K562 (cell line): ENCODE measurements around the gene PSMD8. TPM values are rescaled to one million over a fixed set of nuclear protein-coding genes. Genes with fewer than 3 reads are reported as not detected.

Experiments used
- ATAC-seq: fragments of 200-7000 bp; cut with Tn5 transposase; 3 replicates; pipeline ENCODE4 v1.9.1; 2020; ENCODE audit warnings: moderate library complexity
- BruUV-seq: library from RNA; stranded (reverse); fragments of 400-500 nt; replicated peaks from 2 replicates; lab custom pipeline; 2021; lab: Mats Ljungman, UMichigan
- CTCF ChIA-PET: fragments of 300-600 bp; formaldehyde crosslinking; extraction: SDS; loops from one replicate; lab custom pipeline; 2021; ENCODE audit warnings: low intra/inter-chr PET ratio; lab: Yijun Ruan, JAX
- POLR2A ChIA-PET: fragments of 300-600, 350-650 bp; sonication (Branson Sonifier 250); formaldehyde crosslinking; extraction: SDS; loops from one replicate; lab custom pipeline; 2021; ENCODE audit warnings: antibody characterized with exemption, inconsistent platforms; lab: Yijun Ruan, JAX
- DNase-seq, 4 experiments: peaks; one replicate each; pipeline versions ENCODE4 v3.0.0 to v3.0.0-alpha.2; 2011 to 2018; ENCODE audit warnings: low spot score in 3 of 4, mixed read lengths in 3 of 4; ENCODE audit errors: extremely low read depth in 1 of 4
- FAIRE-seq: peaks from 2 replicates; lab custom pipeline; 2011; peaks lifted over from hg19 to GRCh38; lab: Jason Lieb, UNC
- H2AFZ ChIP-seq: 2 replicates; pipeline ENCODE4 v1.6.0; 2011; ENCODE audit warnings: low read depth, low read length, control low read depth, inconsistent platforms
- H3K27ac ChIP-seq: fragments of 200-600 bp; 3 replicates; pipeline ENCODE4 v1.8.0; 2011; ENCODE audit warnings: low read depth, mild to moderate bottlenecking, control low read depth, inconsistent platforms, low read length, moderate library complexity, mixed read lengths; ENCODE audit errors: extremely low read depth
- H3K27me3 ChIP-seq, 2 experiments: fragments of 300-600 bp in 1 of 2; 2 replicates in 1 of 2; 3 replicates in 1 of 2; pipeline versions ENCODE4 v1.6.0 to v1.8.0; 2011; ENCODE audit warnings: inconsistent platforms in 2 of 2, low read length in 2 of 2, mild to moderate bottlenecking in 1 of 2, mixed read lengths in 1 of 2, moderate library complexity in 1 of 2; ENCODE audit not compliant: control insufficient read depth in 2 of 2, insufficient read depth in 2 of 2
- H3K36me3 ChIP-seq: fragments of 300-600 bp; 3 replicates; pipeline ENCODE4 v1.8.0; 2011; ENCODE audit warnings: mild to moderate bottlenecking, low read length, inconsistent platforms; ENCODE audit not compliant: control insufficient read depth, insufficient read depth
- H3K4me1 ChIP-seq, 2 experiments: fragments of 200-600 bp in 1 of 2; replicated peaks in 1 of 2; 2 replicates in 1 of 2; 3 replicates in 1 of 2; pipeline versions ENCODE4 v1.5.1 to v1.8.0; 2011; ENCODE audit warnings: inconsistent platforms in 2 of 2, low read length in 2 of 2, mild to moderate bottlenecking in 1 of 2, mixed read lengths in 1 of 2, moderate library complexity in 1 of 2; ENCODE audit not compliant: control insufficient read depth in 2 of 2, insufficient read depth in 2 of 2
- H3K4me2 ChIP-seq: 2 replicates; pipeline ENCODE4 v1.6.1; 2011; ENCODE audit warnings: low read length, control low read depth, inconsistent platforms, mixed read lengths; ENCODE audit not compliant: insufficient read depth
- H3K4me3 ChIP-seq: fragments of 200-600 bp; sonication (generic), shearing (Covaris generic); 2 replicates; pipeline ENCODE4 v1.5.1; 2016; ENCODE audit warnings: control low read depth, inconsistent platforms
- H3K79me2 ChIP-seq: fragments of 200-600 bp; 3 replicates; pipeline ENCODE4 v1.8.0; 2011; ENCODE audit warnings: low read length, inconsistent platforms; ENCODE audit not compliant: control insufficient read depth, insufficient read depth
- H3K9ac ChIP-seq, 2 experiments: 2 replicates each; pipeline versions ENCODE4 v1.6.0 to v1.6.1; 2011; ENCODE audit warnings: low read depth in 2 of 2, low read length in 2 of 2, control low read depth in 1 of 2, inconsistent platforms in 1 of 2, mild to moderate bottlenecking in 1 of 2, mixed read lengths in 1 of 2; ENCODE audit not compliant: insufficient read depth in 1 of 2
- H3K9me1 ChIP-seq: one replicate; pipeline ENCODE4 v1.6.0; 2011; ENCODE audit warnings: inconsistent platforms, mild to moderate bottlenecking, low read length, moderate library complexity; ENCODE audit not compliant: control insufficient read depth, insufficient read depth
- H3K9me3 ChIP-seq: replicated peaks from 2 replicates; pipeline ENCODE4 v1.5.1; 2011; ENCODE audit warnings: low read depth, low read length, inconsistent platforms; ENCODE audit not compliant: control insufficient read depth, insufficient read depth
- H4K20me1 ChIP-seq: replicated peaks from 2 replicates; pipeline ENCODE4 v1.6.1; 2011; ENCODE audit warnings: low read length, inconsistent platforms, mixed read lengths; ENCODE audit not compliant: control insufficient read depth, insufficient read depth
- DIDO1 ChIP-seq: fragments of 450-650 bp; IDR thresholded peaks from 2 replicates; pipeline ENCODE4 v1.6.1; 2016; ENCODE audit warnings: low read depth, missing biosample characterization, missing genetic modification characterization
- ETV1 ChIP-seq: fragments of 450-650 bp; conservative IDR thresholded peaks from 2 replicates; pipeline ENCODE4 v1.6.1; 2016; ENCODE audit warnings: missing genetic modification characterization, control low read depth, low read depth, missing compliant biosample characterization
- FOXA3 ChIP-seq, 2 experiments: fragments of 450-650 bp in 1 of 2; sonication (generic) in 1 of 2; formaldehyde crosslinking; IDR thresholded peaks in 1 of 2; conservative IDR thresholded peaks in 1 of 2; 2 replicates each; pipeline versions ENCODE4 v1.4.0 to v1.8.0; 2020 to 2022; ENCODE audit warnings: mild to moderate bottlenecking in 2 of 2, missing genetic modification reagents in 1 of 2
- GTF2A2 ChIP-seq: IDR thresholded peaks from 2 replicates; pipeline ENCODE4 v1.6.1; 2016; ENCODE audit warnings: mild to moderate bottlenecking, missing genetic modification characterization, missing compliant biosample characterization
- MTF1 ChIP-seq: fragments of 250-450 bp; sonication (Bioruptor Pico); IDR thresholded peaks from 2 replicates; pipeline ENCODE4 v1.9.0; 2021; ENCODE audit warnings: moderate library complexity, mild to moderate bottlenecking, inconsistent platforms, borderline replicate concordance
- SLC30A9 ChIP-seq: fragments of 250-450 bp; sonication (Bioruptor Pico); IDR thresholded peaks from 2 replicates; pipeline ENCODE4 v1.8.0; 2022; ENCODE audit warnings: mild to moderate bottlenecking, moderate library complexity
- SMC3 ChIP-seq: conservative IDR thresholded peaks from 2 replicates; pipeline ENCODE4 v1.6.1; 2011; ENCODE audit warnings: low read depth, low read length, improper control_type of control experiment; ENCODE audit not compliant: insufficient read depth
- ZBED1 ChIP-seq: IDR thresholded peaks from 2 replicates; pipeline ENCODE4 v1.6.1; 2014
- ZBTB1 ChIP-seq: sonication (generic); formaldehyde crosslinking; IDR thresholded peaks from 2 replicates; pipeline ENCODE4 v1.8.1; 2023; ENCODE audit warnings: missing genetic modification reagents, low read depth, mild to moderate bottlenecking, borderline replicate concordance
- ZEB2 ChIP-seq: fragments of 450-650 bp; IDR thresholded peaks from 2 replicates; pipeline ENCODE4 v1.6.1; 2016
- ZNF124 ChIP-seq: sonication (generic); formaldehyde crosslinking; IDR thresholded peaks from 2 replicates; pipeline ENCODE4 v1.8.1; 2022; ENCODE audit warnings: missing genetic modification reagents
- WGBS: fragments of 100-300 bp; shearing (Covaris generic); methylation state at CpG from one replicate; pipeline ENCODE4 v1.1.6; 2016; ENCODE audit warnings: low coverage, mixed read lengths; ENCODE audit not compliant: insufficient coverage; ENCODE audit errors: missing lambda C conversion rate; 5-methylcytosine and 5-hydroxymethylcytosine counted together
- in situ Hi-C: fragments of 300-500 bp; cut with MboI; formaldehyde crosslinking; loops from 4 replicates; pipeline ENCODE4 v1.15.0; 2018; ENCODE audit warnings: inconsistent platforms, mixed read lengths
- intact Hi-C: fragments of 100-400 bp; cut with micrococcal nuclease; formaldehyde crosslinking; loops from 2 replicates; pipeline ENCODE4 v1.14.2; 2022
- polyA plus RNA-seq, 8 experiments: library from polyadenylated mRNA; depleted of rRNA in 4 of 8; stranded (reverse) in 5 of 8; unstranded in 3 of 8; fragments of >200 nt; fragmentation: Nextera tagmentation in 2 of 8; fragmentation: Illumina TruSeq in 1 of 8; extraction: Ambion mirVana in 2 of 8; extraction: Trizol in 1 of 8; gene quantifications; 2 replicates each; pipeline versions ENCODE4 v1.2.1 to v1.2.3, GENCODE V29; 2011 to 2014; ENCODE audit warnings: inconsistent platforms in 1 of 8, missing spikeins in 1 of 8
- total RNA-seq, 7 experiments: library from RNA; depleted of rRNA in 6 of 7; stranded (reverse); fragments of >200 nt in 6 of 7; fragmentation: Illumina TruSeq in 2 of 7; extraction: Trizol in 2 of 7; gene quantifications; 2 replicates each; pipeline versions ENCODE4 v1.2.1 to v1.2.3, GENCODE V29; 2011 to 2021; ENCODE audit warnings: low replicate concordance in 1 of 7
- TF ChIP-seq, protein P1 (sequence below): sonication (generic); formaldehyde crosslinking; IDR thresholded peaks from 2 replicates; pipeline ENCODE4 v1.8.1; 2023; ENCODE audit warnings: mild to moderate bottlenecking, missing genetic modification reagents
- TF ChIP-seq, protein P2 (sequence below), 3 experiments: IDR thresholded peaks in 2 of 3; conservative IDR thresholded peaks in 1 of 3; 2 replicates each; pipeline ENCODE4 v1.5.1; 2011 to 2012; ENCODE audit warnings: low read length in 3 of 3, mild to moderate bottlenecking in 3 of 3, control low read depth in 2 of 3, improper control_type of control experiment in 1 of 3, inconsistent platforms in 1 of 3, low read depth in 1 of 3, mixed read lengths in 1 of 3, moderate library complexity in 1 of 3; ENCODE audit not compliant: insufficient read depth in 2 of 3

Gene PSMD8
- total and polyA plus RNA-seq, 9 of the 15 experiments (the other 6 are each of a cell fraction or from before 2014, with no cell fraction given): 130 to 583 (median 315) TPM

DNA sequence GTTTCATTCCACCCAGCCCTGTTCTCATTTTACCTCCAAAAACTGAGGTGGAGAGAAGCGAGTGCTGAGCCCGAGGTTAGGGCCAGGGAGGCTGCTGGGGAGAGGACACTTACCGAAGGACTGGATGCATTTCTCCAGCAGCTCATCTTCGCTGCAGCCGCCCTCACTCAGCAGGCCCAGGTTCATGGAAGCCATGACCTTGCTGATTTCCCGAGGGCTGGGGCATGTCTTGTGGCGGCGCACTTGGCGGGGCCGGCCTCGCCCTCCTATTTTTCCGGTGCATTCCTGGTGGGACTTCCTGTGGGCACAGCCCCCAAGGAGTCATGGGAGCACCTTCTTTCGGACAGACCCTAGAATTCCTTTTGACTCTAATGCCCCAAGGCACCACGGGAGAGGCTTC, 47.5 kb downstream of the PSMD8 start:
- no peak for DNase-seq
- WGBS: 47% methylated on average over 10 of the region's 14 CpGs
- no peak for TF ChIP-seq ZEB2
- TF ChIP-seq, protein P1, sequence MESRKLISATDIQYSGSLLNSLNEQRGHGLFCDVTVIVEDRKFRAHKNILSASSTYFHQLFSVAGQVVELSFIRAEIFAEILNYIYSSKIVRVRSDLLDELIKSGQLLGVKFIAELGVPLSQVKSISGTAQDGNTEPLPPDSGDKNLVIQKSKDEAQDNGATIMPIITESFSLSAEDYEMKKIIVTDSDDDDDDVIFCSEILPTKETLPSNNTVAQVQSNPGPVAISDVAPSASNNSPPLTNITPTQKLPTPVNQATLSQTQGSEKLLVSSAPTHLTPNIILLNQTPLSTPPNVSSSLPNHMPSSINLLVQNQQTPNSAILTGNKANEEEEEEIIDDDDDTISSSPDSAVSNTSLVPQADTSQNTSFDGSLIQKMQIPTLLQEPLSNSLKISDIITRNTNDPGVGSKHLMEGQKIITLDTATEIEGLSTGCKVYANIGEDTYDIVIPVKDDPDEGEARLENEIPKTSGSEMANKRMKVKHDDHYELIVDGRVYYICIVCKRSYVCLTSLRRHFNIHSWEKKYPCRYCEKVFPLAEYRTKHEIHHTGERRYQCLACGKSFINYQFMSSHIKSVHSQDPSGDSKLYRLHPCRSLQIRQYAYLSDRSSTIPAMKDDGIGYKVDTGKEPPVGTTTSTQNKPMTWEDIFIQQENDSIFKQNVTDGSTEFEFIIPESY (CRISPR knock-in tag): peak; percentile 58; the same call in 1 of the 2 replicates
- no peaks in the 10 kb centered on the region for H3K36me3 ChIP-seq
- no TSS peak for BruUV-seq
- H3K9me3 ChIP-seq: no peaks in the 10 kb centered on the region
- in situ Hi-C loops (no loop called here), intact Hi-C loops (no loop called here)
- no peaks in the 10 kb centered on the region for H3K27me3 ChIP-seq
- CTCF ChIA-PET: no interaction called here
- H3K4me1 ChIP-seq: peaks cover 26 to 43% of the 10 kb centered on the region in 2 experiments
- H4K20me1 ChIP-seq: no peaks in the 10 kb centered on the region
- peaks cover 4% of the 10 kb centered on the region; the same call in 1 of the 3 replicates for H3K79me2 ChIP-seq
- H2AFZ ChIP-seq: no peak overlapping the region
- H3K4me2 ChIP-seq: no peak overlapping the region
- no peaks in the 10 kb centered on the region for H3K9me1 ChIP-seq
- peak overlapping the region in 1 of 2 experiments; percentile 65; a peak in 1 of 4 replicates for H3K9ac ChIP-seq
- POLR2A ChIA-PET: interaction anchor here (0.7 to 1.0 kb wide), 2 partner anchors 31 to 166 kb away, joined by 3 read pairs; no protein-coding TSS in a partner anchor
- no peak for FAIRE-seq
- H3K27ac ChIP-seq: no peak overlapping the region
- H3K4me3 ChIP-seq: no peak overlapping the region
- ATAC-seq: no peak

DNA sequence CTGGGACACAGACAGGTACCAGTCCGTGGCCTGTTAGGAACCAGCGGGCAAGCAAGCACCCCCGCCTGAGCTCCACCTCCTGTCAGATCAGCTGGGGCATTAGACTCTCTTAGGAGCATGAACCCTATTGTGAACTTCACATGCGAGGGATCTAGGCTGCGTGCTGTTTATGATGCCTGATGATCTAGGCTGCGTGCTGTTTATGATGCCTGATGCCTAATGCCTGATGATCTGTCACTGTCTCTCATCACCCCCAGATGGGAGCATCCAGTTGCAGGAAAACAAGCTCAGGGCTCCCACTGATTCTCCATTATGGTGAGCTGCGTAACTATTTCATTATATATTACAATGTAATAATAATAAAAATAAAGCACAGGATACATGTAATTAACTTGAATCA, 48.1 kb downstream of the PSMD8 start:
- H3K4me1 ChIP-seq: peaks cover 23 to 38% of the 10 kb centered on the region in 2 experiments
- no peak overlapping the region for H3K4me3 ChIP-seq
- H3K79me2 ChIP-seq: peaks cover 4% of the 10 kb centered on the region; the same call in 1 of the 3 replicates
- in situ Hi-C loops: no loop called here
- no peak overlapping the region for H3K27ac ChIP-seq
- no TSS peak for BruUV-seq
- no peak overlapping the region; a peak in 1 of 4 replicates for H3K9ac ChIP-seq
- H3K36me3 ChIP-seq: no peaks in the 10 kb centered on the region
- no peaks in the 10 kb centered on the region for H4K20me1 ChIP-seq
- ATAC-seq (no peak), DNase-seq (no peak), FAIRE-seq (no peak)
- POLR2A ChIA-PET: interaction anchor here (1.0 kb wide), 1 partner anchor 30 kb away, joined by 3 read pairs; no protein-coding TSS in a partner anchor
- WGBS: 61% methylated on average over 7 of the region's 7 CpGs
- H3K9me1 ChIP-seq: no peaks in the 10 kb centered on the region
- H3K9me3 ChIP-seq: no peaks in the 10 kb centered on the region
- intact Hi-C loops: no loop called here
- no peak overlapping the region for H2AFZ ChIP-seq
- CTCF ChIA-PET: no interaction called here
- no peaks in the 10 kb centered on the region for H3K27me3 ChIP-seq
- H3K4me2 ChIP-seq: no peak overlapping the region
- TF ChIP-seq FOXA3 (CRISPR knock-in tag; conservative IDR thresholded peaks at IDR 0.05 in 1 of 2, IDR thresholded peaks at IDR 0.05 in 1 of 2) (no peak), GTF2A2 (tag) (no peak), SLC30A9 (no peak), DIDO1 (tag) (no peak), MTF1 (CRISPR knock-in tag) (no peak), ZBED1 (no peak), ZNF124 (no peak), ETV1 (tag) (no peak), SMC3 (no peak), ZBTB1 (CRISPR knock-in tag) (no peak)
- TF ChIP-seq, protein P2, sequence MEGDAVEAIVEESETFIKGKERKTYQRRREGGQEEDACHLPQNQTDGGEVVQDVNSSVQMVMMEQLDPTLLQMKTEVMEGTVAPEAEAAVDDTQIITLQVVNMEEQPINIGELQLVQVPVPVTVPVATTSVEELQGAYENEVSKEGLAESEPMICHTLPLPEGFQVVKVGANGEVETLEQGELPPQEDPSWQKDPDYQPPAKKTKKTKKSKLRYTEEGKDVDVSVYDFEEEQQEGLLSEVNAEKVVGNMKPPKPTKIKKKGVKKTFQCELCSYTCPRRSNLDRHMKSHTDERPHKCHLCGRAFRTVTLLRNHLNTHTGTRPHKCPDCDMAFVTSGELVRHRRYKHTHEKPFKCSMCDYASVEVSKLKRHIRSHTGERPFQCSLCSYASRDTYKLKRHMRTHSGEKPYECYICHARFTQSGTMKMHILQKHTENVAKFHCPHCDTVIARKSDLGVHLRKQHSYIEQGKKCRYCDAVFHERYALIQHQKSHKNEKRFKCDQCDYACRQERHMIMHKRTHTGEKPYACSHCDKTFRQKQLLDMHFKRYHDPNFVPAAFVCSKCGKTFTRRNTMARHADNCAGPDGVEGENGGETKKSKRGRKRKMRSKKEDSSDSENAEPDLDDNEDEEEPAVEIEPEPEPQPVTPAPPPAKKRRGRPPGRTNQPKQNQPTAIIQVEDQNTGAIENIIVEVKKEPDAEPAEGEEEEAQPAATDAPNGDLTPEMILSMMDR (IDR thresholded peaks at IDR 0.05 in 2 of 3, conservative IDR thresholded peaks at IDR 0.05 in 1 of 3; ENCODE audit: insufficient read depth in 2 of 3, low read depth in 1 of 3, low read length in 3 of 3): no peak
